ENCODE results near the gene FHOD3. TPM values are rescaled to one million over a fixed set of nuclear protein-coding genes. Genes with fewer than 3 reads are reported as not detected.

The FHOD3 gene
- polyA plus RNA-seq, 4 donors, result 0.22 to 8.1 (median 1.9) TPM

DNA sequence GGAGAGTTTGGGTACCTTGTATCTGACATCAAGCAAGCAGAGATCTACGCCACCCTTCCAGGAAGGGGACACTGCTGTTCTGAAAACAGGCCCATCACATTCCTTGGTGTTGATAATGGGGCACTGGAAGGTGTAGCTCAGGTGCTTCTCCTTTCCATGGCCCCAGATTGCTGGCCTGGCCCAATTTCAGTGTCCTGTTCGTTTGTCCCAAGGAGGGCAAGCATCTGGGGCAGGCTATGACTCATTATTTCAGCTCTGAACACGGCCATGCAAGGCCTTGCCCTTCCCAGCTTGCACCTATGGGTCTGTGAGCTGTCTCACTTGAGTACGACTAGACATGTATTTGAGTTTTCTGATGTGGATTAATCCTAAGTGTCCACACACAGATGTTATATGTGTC is 101.5 kb downstream of the FHOD3 start:
- no peak overlapping the region for H3K27ac ChIP-seq (ENCODE audit: low read depth in 1 of 3, low read length in 2 of 3)
- FAIRE-seq (no peak), DNase-seq (no peak)
- H3K36me3 ChIP-seq (ENCODE audit: control insufficient read depth in 3 of 3, insufficient read depth in 2 of 3, low read depth in 1 of 3, low read length in 3 of 3), result no peaks in the 10 kb centered on the region
- H3K27me3 ChIP-seq (ENCODE audit: control insufficient read depth in 3 of 3, insufficient read depth in 3 of 3, low read length in 3 of 3), result no peaks in the 10 kb centered on the region
- peaks cover 0 to under 1% of the 10 kb centered on the region in 2 donors for H3K9me3 ChIP-seq (ENCODE audit: control insufficient read depth in 2 of 2, insufficient read depth in 1 of 2, low read depth in 1 of 2, low read length in 1 of 2)
- no peaks in the 10 kb centered on the region for H3K4me1 ChIP-seq (ENCODE audit: control insufficient read depth in 3 of 3, insufficient read depth in 2 of 3, low read depth in 1 of 3, low read length in 2 of 3)
- no peak overlapping the region for H3K4me3 ChIP-seq (ENCODE audit: low read depth in 1 of 3, low read length in 3 of 3)
- 53 to 76% (median 61%) methylated on average over 4 of the region's 4 CpGs for WGBS, 3 donors

DNA sequence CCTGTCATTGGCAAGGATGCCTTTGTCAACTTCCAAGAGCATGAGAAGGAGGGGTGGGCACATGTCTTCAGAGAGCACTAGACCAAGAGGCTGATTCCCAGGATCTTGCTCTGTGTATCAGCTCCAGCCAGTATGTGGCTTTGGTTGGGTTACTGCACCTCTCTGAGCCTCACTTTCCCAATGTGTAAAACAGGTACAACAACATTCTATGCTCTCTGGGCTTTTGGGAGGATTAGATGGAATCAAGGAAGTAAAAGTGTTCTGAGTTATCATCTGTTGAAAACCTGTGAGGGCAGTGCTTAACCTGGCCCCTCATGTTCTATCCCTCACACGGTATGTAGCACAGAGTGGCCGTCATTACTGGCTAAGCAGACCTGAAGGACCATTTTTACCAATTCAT is 103.9 kb downstream of the FHOD3 start:
- H3K27me3 ChIP-seq (ENCODE audit: control insufficient read depth in 3 of 3, insufficient read depth in 3 of 3, low read length in 3 of 3), result no peaks in the 10 kb centered on the region
- no peak overlapping the region for H3K4me3 ChIP-seq (ENCODE audit: low read depth in 1 of 3, low read length in 3 of 3)
- no peak overlapping the region for H3K27ac ChIP-seq (ENCODE audit: low read depth in 1 of 3, low read length in 2 of 3)
- H3K36me3 ChIP-seq (ENCODE audit: control insufficient read depth in 3 of 3, insufficient read depth in 2 of 3, low read depth in 1 of 3, low read length in 3 of 3), result no peaks in the 10 kb centered on the region
- DNase-seq (no peak), FAIRE-seq (no peak)
- 86 to 92% (median 88%) methylated on average over 2 of the region's 2 CpGs for WGBS, 3 donors
- H3K9me3 ChIP-seq (ENCODE audit: control insufficient read depth in 2 of 2, insufficient read depth in 1 of 2, low read depth in 1 of 2, low read length in 1 of 2), result no peaks in the 10 kb centered on the region
- no peaks in the 10 kb centered on the region for H3K4me1 ChIP-seq (ENCODE audit: control insufficient read depth in 3 of 3, insufficient read depth in 2 of 3, low read depth in 1 of 3, low read length in 2 of 3)

DNA sequence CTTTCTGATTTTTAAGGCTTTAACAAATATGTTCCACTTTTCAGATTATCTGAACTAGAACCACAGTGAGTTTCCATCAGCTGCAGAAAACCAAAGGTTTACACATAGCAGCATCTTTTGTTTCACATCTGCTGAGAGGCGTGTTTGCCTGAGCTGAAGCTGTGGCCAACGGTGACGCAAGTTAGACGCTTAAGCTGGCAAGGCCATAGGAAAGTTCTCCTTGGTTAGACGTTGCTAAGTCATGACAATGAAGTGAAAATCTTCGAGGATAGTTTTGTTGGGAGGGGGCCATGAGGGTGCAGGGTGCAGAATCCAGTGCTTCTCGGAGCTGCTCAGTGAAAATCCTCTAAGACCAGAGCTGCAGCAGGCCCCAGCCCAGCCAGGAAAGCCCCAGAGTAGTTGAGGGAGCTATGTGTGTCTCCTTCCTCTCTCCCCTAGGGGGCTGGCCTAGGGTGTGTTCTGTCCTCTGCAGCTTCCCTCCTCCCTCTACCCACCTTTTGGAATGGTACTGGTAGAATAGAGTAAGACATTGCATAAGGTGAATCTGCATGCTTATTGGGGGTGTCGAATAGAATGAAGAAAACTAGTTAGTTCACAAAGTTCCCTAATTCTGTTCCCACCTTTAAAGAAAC is 105.4 kb downstream of the FHOD3 start:
- Histone ChIP-seq H3K4me1 (ENCODE audit: control insufficient read depth in 3 of 3, insufficient read depth in 2 of 3, low read depth in 1 of 3, low read length in 2 of 3) (no peaks in the 10 kb centered on the region), H3K9me3 (ENCODE audit: control insufficient read depth in 2 of 2, insufficient read depth in 1 of 2, low read depth in 1 of 2, low read length in 1 of 2) (no peaks in the 10 kb centered on the region), H3K27me3 (ENCODE audit: control insufficient read depth in 3 of 3, insufficient read depth in 3 of 3, low read length in 3 of 3) (no peaks in the 10 kb centered on the region), H3K4me3 (ENCODE audit: low read depth in 1 of 3, low read length in 3 of 3) (no peak overlapping the region), H3K36me3 (ENCODE audit: control insufficient read depth in 3 of 3, insufficient read depth in 2 of 3, low read depth in 1 of 3, low read length in 3 of 3) (no peaks in the 10 kb centered on the region), H3K27ac (ENCODE audit: low read depth in 1 of 3, low read length in 2 of 3) (no peak overlapping the region)
- DNase-seq (no peak), FAIRE-seq (no peak)
- 73 to 80% (median 80%) methylated on average over 8 of the region's 8 CpGs for WGBS, 3 donors

DNA sequence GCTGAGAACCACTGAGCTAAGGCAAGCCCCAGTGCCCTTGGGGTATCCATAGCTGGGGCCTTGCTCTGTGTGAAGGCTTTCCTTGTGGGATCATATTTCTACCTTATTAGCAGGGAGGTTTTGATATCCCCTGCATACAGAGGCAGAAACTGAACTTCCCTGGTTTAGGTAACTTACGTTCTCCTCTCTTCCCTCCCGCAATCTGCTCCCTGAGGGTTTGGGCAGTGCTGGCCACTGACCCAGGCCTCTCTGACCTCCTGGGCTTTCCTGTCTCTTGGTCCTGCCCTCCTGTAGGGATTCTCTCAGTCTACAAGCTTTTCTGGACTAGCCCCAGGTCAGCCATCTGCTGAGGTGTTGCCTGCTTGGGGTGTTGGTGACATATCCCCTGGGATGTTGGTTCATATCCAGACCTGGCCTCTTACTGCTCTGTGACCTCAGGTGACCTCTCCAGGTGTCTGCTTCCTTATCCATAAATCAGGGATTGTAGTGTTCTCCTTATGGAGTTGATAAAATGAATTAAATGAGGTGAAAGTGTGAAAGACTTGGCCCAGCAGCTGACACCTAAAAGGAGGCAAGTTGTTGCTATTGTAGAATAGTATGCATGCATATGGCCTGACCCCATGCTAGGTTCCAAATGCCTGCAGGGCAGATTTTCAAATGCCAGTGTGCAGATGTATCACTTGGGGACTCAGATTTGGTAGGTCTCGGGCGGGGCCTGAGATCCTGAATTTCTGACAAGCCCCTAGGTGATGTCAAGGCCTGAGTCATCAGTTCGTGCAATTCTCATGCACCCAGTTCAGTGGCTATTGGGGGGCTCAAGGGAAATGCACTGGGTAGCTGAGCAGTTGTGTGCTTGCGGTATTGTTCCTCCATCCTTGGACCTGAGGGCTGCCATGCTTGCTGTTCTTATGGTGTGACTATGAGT is 106.6 kb downstream of the FHOD3 start:
- H3K36me3 ChIP-seq (ENCODE audit: control insufficient read depth in 3 of 3, insufficient read depth in 2 of 3, low read depth in 1 of 3, low read length in 3 of 3), result no peaks in the 10 kb centered on the region
- no peaks in the 10 kb centered on the region for H3K4me1 ChIP-seq (ENCODE audit: control insufficient read depth in 3 of 3, insufficient read depth in 2 of 3, low read depth in 1 of 3, low read length in 2 of 3)
- WGBS, 3 donors, result 90 to 98% (median 92%) methylated on average over 6 of the region's 6 CpGs
- FAIRE-seq (no peak), DNase-seq (no peak)
- no peak overlapping the region for H3K4me3 ChIP-seq (ENCODE audit: low read depth in 1 of 3, low read length in 3 of 3)
- no peak overlapping the region for H3K27ac ChIP-seq (ENCODE audit: low read depth in 1 of 3, low read length in 2 of 3)
- no peaks in the 10 kb centered on the region for H3K27me3 ChIP-seq (ENCODE audit: control insufficient read depth in 3 of 3, insufficient read depth in 3 of 3, low read length in 3 of 3)
- H3K9me3 ChIP-seq (ENCODE audit: control insufficient read depth in 2 of 2, insufficient read depth in 1 of 2, low read depth in 1 of 2, low read length in 1 of 2), result no peaks in the 10 kb centered on the region

DNA sequence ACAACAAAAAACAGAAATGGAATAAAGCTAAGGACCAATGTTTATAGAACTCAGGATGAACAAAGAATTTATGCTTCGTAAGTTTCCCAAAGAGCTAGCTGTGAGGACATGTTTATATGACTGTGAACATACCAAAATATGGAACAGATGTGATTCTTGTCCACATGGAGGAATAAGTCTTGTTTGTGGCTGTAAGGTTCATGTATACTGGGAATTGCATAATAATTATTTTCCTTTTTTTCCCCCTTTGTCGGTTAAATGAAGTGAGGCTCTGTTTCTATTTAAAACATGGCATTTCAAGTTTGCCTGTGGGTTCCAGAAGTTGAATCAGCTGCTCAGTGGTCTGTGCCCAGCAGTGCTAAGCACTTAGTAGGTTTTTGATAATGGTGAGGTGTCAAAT is 108.1 kb downstream of the FHOD3 start:
- H3K27me3 ChIP-seq (ENCODE audit: control insufficient read depth in 3 of 3, insufficient read depth in 3 of 3, low read length in 3 of 3), result no peaks in the 10 kb centered on the region
- FAIRE-seq, result no peak

DNA sequence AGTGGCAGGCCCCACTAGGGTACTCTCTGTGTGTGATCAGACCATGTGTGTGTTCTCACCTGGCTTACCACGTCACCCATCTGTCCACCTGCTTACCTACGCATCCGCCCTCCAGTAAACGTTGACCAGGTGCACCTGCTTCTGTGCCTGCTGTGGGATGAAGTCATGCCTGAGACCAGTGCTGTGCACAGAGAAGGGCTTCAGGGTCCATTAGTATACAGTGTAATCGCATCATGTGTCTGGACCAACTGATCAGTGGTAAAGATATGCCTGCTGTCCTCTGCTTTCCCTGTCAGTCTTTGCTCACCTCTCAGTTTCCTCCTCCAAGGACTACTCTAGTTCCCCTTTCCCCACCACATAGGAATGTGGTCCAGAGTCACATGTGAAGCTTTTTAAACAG is 109.3 kb downstream of the FHOD3 start:
- Histone ChIP-seq H3K4me3 (ENCODE audit: low read depth in 1 of 3, low read length in 3 of 3) (no peak overlapping the region), H3K9me3 (ENCODE audit: control insufficient read depth in 2 of 2, insufficient read depth in 1 of 2, low read depth in 1 of 2, low read length in 1 of 2) (no peaks in the 10 kb centered on the region), H3K4me1 (ENCODE audit: control insufficient read depth in 3 of 3, insufficient read depth in 2 of 3, low read depth in 1 of 3, low read length in 2 of 3) (no peaks in the 10 kb centered on the region), H3K27me3 (ENCODE audit: control insufficient read depth in 3 of 3, insufficient read depth in 3 of 3, low read length in 3 of 3) (no peaks in the 10 kb centered on the region), H3K27ac (ENCODE audit: low read depth in 1 of 3, low read length in 2 of 3) (no peak overlapping the region), H3K36me3 (ENCODE audit: control insufficient read depth in 3 of 3, insufficient read depth in 2 of 3, low read depth in 1 of 3, low read length in 3 of 3) (no peaks in the 10 kb centered on the region)
- 37 to 85% (median 54%) methylated on average over 5 of the region's 5 CpGs for WGBS, 3 donors
- FAIRE-seq, result no peak
- no peak for DNase-seq

More for the DNA sequence above, 108.1 kb downstream of the FHOD3 start:
- Histone ChIP-seq H3K27ac (ENCODE audit: low read depth in 1 of 3, low read length in 2 of 3) (no peak overlapping the region), H3K4me3 (ENCODE audit: low read depth in 1 of 3, low read length in 3 of 3) (no peak overlapping the region), H3K9me3 (ENCODE audit: control insufficient read depth in 2 of 2, insufficient read depth in 1 of 2, low read depth in 1 of 2, low read length in 1 of 2) (no peaks in the 10 kb centered on the region), H3K36me3 (ENCODE audit: control insufficient read depth in 3 of 3, insufficient read depth in 2 of 3, low read depth in 1 of 3, low read length in 3 of 3) (no peaks in the 10 kb centered on the region), H3K4me1 (ENCODE audit: control insufficient read depth in 3 of 3, insufficient read depth in 2 of 3, low read depth in 1 of 3, low read length in 2 of 3) (no peaks in the 10 kb centered on the region)
- 86 to 97% (median 86%) methylated on average over 2 of the region's 2 CpGs for WGBS, 3 donors
- no peak for DNase-seq

DNA sequence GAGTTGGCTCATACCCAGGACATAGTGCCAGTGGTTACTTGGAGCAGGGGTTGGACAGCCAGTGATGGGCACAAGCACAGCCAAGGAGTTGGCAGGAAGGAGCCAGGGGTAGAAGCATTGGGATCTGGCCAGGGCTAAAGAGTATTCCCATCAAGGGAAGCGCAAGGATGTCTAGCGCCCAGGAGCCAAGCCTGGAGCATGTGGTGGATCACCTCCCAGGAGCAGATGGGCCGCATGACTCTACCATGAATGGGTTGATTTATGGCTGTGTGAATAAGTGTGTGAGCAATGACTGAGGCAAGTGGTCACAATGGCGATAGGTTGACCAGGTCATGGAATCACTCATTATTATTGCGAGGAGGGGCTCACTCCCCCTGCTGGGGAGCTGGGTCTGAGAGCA is 111.1 kb downstream of the FHOD3 start:
- Histone ChIP-seq H3K4me3 (ENCODE audit: low read depth in 1 of 3, low read length in 3 of 3) (no peak overlapping the region), H3K27ac (ENCODE audit: low read depth in 1 of 3, low read length in 2 of 3) (no peak overlapping the region), H3K27me3 (ENCODE audit: control insufficient read depth in 3 of 3, insufficient read depth in 3 of 3, low read length in 3 of 3) (no peaks in the 10 kb centered on the region), H3K36me3 (ENCODE audit: control insufficient read depth in 3 of 3, insufficient read depth in 2 of 3, low read depth in 1 of 3, low read length in 3 of 3) (no peaks in the 10 kb centered on the region), H3K4me1 (ENCODE audit: control insufficient read depth in 3 of 3, insufficient read depth in 2 of 3, low read depth in 1 of 3, low read length in 2 of 3) (no peaks in the 10 kb centered on the region), H3K9me3 (ENCODE audit: control insufficient read depth in 2 of 2, insufficient read depth in 1 of 2, low read depth in 1 of 2, low read length in 1 of 2) (no peaks in the 10 kb centered on the region)
- DNase-seq, result no peak
- 92 to 96% (median 94%) methylated on average over 5 of the region's 5 CpGs for WGBS, 3 donors
- no peak for FAIRE-seq

DNA sequence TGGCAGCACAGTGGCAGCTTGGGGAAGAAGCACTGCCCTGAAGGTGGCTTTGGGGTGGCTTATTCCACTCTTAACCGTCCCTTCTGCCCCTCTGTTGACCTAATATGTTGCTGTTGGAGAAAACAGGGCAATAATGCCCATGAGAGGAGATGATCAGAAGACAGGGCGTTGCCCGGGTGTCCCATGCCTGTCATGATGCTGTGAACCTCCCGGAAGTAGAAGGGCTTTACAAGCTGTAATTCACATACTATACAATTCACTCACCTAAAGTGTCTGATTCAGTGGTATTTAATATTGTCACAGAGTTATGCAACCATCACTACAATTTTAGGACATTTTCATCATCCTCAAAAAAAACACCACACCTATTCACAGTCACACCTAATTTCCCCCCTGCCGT is 112.3 kb downstream of the FHOD3 start:
- no peaks in the 10 kb centered on the region for H3K27me3 ChIP-seq (ENCODE audit: control insufficient read depth in 3 of 3, insufficient read depth in 3 of 3, low read length in 3 of 3)
- 81 to 87% (median 85%) methylated on average over 5 of the region's 5 CpGs for WGBS, 3 donors
- no peaks in the 10 kb centered on the region for H3K9me3 ChIP-seq (ENCODE audit: control insufficient read depth in 2 of 2, insufficient read depth in 1 of 2, low read depth in 1 of 2, low read length in 1 of 2)
- H3K4me3 ChIP-seq (ENCODE audit: low read depth in 1 of 3, low read length in 3 of 3), result no peak overlapping the region
- H3K36me3 ChIP-seq (ENCODE audit: control insufficient read depth in 3 of 3, insufficient read depth in 2 of 3, low read depth in 1 of 3, low read length in 3 of 3), result no peaks in the 10 kb centered on the region
- no peak for FAIRE-seq
- DNase-seq, result no peak
- H3K4me1 ChIP-seq (ENCODE audit: control insufficient read depth in 3 of 3, insufficient read depth in 2 of 3, low read depth in 1 of 3, low read length in 2 of 3), result no peaks in the 10 kb centered on the region
- no peak overlapping the region for H3K27ac ChIP-seq (ENCODE audit: low read depth in 1 of 3, low read length in 2 of 3)

Measured in small intestine (tissue), 7 donors.